PC-3 (cell line): ENCODE results near the gene RBMS3.

Experiments used
- CTCF ChIP-seq: fragments of 300-600 bp; sonication (generic); conservative IDR thresholded peaks from 2 replicates; pipeline ENCODE4 v1.5.1; 2017; ENCODE audit warnings: antibody characterized with exemption, low read depth, mild to moderate bottlenecking, low read length
- EZH2 ChIP-seq: fragments of 300-600 bp; sonication (generic); IDR thresholded peaks from one replicate; pipeline ENCODE4 v1.6.1; 2017; ENCODE audit warnings: antibody characterized with exemption, mild to moderate bottlenecking, low read length; ENCODE audit not compliant: unreplicated experiment
- EZH2phosphoT487 ChIP-seq: fragments of 300-600 bp; sonication (generic); IDR thresholded peaks from 2 replicates; pipeline ENCODE4 v1.6.1; 2018; ENCODE audit warnings: mild to moderate bottlenecking, antibody characterized with exemption, low read length, borderline replicate concordance

GRCh38 chr3:29270752-29271151 lies 10.1 kb upstream of the RBMS3 start:
- TF ChIP-seq CTCF (no peak), EZH2 (no peak), EZH2phosphoT487 (no peak)
